IPS-NIHi11 (cell line): ENCODE results near the gene NPHP4.

Experiments used
- DNase-seq: peaks from one replicate; pipeline ENCODE4 v3.0.0; 2012; ENCODE audit warnings: mixed read lengths, low spot score

NPHP4 gene

DNA sequence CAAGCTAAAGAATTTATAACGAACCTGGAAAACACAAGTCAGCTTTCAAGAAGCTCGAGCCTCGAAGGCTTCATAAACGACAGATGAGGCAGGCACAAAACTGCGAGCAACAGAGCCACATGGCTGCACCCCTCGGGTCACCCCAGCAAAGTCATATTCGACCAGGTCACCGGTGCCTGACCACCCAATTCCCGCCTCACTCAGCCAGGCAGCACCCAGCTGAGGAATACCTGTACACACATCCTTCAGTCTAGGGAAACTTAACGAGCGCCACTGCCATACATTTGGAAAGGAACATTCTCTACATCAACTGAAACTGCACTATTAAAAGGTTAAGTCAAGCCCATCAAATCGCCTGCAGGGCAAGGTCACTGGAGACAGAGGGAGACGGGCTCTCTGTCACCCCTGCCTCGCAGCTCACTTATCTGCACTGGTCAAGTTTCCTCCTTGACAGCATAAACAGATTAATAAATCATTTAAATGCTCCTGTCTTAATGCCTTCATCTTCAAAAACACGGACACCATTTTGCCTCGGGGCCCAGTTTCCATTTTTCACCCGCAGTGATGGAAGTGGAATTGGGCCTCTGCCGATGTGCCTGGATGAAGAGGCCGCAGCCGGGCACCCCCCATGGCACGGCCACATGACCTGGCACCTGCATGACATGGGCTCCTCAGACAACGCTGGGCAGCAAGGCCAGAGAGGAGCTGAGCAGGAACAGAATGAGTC is 20.6 kb downstream of the NPHP4 start:
- no peak for DNase-seq

DNA sequence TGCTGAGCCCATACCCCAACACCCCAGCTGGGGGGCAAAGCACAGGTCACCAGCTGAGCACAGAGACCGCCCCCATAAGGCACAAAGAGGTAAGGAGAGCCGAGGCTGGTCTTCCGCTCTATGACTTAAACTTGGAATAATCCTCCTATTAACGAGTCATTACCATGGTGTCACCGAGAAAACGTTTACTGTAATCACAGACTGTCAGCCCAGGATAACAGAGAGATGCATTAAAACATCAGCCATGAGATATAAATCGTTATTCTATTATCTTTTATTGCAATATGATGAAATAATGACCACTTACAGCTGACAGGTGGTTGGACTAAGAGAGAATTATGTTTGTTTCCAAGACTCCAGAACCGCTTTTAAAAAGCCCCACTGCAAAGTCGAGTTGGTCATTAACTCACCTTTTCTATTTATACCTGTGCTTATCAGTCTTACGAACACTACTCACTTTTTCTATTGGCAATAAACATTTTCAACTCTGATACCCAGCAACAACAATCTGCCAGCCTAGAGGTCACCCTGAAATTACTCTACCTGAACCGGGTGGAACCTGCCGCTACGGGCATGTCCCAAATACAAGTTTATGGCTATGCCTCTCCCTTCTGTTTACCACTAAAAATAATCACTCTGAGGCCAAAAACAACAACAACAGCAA is 21.5 kb downstream of the NPHP4 start:
- DNase-seq, result no peak

DNA sequence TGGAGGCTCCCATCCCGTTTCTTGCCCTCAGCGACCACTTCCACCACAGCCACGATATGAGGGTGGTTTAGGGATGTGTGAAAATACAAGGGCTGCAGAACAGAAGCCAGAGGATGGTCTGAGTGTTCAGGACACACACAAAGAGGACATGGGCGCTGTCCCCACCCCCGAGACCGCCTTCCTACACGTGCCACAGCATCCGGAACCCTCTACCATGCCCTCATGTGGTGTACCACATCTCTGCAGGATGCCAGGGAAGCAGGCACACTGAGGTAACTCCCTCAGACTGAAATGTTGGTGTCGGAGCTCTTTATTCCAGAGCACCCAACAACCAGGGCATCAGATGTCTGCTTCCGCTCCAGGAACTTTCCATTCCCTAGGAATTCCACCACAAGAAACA is 23.1 kb downstream of the NPHP4 start:
- no peak for DNase-seq

DNA sequence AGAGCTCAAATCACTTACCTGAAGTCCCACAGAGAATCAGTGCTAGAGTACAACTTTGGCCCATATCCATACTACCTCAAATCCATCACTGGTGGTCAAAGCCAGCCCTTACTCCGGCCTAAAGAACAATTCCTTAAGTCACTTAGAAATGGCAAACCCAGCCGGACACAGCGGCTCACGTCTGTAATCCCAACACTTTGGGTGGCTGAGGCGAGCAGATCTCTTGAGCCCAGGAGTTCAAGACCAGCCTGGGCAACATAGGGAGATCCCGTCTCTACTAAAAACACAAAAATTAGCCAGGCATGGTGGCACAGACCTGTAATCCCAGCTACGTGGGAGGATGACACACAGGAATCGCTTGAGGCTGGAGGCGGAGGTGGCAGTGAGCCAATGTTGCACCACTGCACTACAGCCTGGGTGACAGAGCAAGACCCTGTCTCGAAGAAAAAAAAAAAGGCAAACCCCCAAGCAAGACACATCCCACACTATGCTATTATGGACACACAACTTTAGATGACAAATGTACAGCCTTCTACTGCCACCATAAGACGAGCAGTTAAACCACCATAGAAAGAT is 24.0 kb downstream of the NPHP4 start:
- no peak for DNase-seq

DNA sequence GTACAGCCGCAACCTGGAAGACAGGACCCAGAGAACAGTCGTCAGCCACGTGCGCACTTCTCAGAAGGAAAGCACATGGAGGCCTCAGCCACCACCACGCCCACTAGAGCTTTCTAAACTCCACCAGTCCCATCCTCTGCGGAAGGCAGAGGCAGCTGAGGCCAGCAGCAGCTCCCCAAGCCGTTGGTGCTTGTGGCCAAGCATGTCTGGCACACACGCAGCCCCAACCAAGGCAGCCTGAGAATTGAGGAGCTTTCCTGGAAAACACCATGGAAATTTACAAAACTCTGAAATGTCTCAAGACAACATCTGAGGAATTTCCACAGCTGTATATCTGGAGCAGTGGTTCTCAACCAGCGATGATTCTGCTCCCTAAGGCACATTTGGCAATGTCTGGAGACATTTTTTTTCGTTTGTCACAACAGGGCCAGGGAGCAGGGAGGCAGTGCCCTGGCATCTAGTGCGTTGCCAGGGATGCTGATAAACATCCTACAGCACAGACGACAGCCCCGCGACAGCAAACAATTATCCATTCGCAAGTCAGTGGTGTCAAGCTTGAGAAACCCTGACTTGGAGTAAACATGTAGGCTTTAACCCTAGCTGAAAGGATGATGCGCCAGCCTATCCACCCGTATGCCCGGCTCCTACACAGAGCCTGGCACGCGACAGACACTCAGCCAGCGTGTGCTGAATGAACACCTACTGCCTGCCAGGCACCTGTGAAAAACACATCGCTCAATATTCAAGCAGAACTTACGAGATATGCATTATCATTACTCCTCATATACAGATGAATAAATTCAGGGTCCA is 24.7 kb downstream of the NPHP4 start:
- DNase-seq, result no peak

DNA sequence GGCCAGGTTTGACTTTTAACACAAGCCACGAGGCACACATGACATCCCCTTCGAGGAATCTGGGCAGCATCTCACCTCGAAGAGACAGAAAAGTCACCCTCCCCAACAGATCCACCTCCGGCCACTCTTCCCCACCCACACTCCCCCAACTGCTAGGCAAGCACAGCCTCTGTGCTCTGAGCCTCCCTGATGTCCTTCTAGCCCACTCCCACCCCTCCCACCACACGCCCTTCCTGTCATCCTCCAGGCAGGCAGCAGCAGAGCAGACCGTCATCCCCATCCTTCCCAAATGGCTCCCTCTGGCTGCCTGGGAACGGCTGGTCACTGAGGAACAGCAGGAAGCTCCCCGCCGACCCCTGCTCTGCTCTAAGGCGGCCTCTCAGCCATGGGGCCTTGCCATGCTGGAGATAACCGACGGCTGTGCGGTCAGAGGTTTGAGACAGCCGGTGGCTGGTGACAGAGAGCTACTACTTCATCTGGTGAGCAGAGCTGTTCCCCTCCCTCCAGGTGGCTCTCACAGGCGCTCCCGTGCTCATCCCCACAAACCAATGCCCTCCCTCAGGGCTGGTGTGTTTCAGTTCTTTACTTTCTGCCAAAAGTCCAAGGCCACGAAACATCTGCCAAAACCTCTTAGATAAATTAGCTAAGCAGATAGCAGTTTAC is 25.6 kb downstream of the NPHP4 start:
- no peak for DNase-seq

DNA sequence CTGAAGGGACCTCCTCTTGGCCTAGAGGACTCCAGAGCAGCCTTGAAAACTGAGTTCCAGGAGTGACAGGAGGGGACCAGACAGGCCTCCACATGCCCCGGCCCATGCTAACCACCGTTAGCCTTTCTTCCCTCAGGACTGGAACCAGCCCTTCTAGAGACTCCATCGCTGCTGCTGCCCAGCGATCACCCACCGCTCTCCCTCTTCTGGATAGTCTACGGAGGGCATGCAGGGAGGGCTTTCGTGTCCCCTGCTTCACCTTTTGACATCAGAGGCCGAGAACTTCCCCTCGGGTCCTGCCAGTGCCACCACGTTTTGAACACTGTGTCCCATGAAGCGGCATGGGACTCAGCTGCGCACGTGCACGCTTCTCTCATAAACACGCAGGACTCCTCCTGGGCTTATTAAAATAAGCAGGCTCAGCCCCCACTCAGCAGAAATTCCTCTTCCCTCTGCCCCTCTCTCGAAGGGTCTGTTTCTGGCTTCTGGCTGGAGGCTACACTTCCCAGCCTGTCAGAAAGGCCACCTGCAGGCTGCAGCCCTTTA is 26.6 kb downstream of the NPHP4 start:
- no peak for DNase-seq

DNA sequence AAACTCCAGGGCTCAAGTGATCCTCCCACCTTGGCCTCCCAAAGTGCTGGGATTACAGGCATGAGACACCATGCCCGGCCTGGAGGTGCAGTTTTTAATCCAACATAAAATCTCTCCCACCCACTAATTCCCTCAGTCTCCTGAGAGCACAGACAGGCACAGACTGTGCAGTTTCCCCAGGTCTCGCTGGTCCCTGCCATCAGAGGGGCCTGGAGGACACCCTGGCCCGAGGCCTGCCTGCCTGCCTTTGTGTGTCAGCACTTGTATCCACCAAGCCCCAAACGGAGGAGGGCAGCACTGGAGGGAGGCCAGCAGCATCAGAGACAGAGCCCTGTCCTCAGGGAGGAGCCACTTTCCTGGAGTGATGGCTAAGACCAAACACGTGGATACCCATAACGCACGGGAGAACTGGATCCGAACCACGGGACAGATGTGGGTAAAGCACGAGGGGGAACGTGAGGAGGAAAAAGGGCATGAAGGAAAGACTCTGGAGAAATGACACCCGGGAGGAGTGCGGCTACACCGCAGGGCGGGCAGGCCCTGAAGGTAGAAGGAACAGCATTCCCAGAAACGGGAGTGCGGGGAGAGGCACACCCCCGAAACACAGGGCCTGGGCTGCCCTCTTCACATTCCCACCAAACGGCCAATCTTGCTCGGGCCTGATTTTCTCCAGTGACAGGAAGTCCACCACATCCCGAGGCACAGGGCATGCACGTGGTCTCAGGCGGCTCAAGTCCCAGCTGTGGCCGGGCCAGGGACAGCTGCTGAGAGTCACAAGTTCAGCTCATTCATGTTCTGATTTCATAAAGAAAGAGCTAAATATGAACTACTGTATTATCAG is 29.7 kb downstream of the NPHP4 start:
- DNase-seq, result no peak

DNA sequence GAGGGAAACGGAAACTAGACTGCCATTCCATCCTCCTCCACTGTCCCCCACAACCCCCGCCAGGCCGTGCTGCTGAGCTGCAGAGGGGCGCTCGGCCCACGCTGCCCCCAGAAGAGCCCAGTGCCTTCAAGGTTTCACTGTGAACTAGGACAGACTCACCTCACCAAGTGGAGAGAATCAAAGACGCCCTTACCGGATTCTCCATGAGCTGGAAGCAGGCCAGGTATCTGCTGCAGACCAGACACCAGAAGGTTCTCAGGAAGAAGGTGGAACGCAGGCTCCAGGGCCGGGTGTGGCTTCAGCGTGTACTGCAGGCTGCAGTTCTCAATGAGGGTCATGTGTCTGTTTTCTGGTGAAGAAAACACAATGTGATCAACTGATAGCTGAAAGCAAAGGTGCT is 30.6 kb downstream of the NPHP4 start:
- DNase-seq, result no peak

DNA sequence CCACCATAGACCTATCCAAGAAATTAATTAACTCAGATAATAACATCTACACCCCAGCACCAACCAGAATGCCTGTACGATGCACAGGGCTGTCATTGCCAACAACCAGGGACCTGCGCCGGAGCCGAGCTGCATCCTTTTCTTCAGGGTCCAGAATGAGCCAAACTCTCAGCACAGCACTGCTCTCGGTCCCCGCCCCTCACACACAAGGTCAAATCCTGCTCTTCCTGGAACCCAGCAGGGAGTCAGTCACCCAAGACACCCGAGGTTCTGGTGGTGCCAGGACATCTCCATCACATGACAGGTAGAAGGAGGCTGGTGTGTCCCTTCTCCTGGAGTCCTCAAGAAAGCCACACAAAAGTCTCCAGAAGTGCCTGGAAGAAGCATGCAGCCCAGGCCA is 31.9 kb downstream of the NPHP4 start:
- DNase-seq, result no peak

DNA sequence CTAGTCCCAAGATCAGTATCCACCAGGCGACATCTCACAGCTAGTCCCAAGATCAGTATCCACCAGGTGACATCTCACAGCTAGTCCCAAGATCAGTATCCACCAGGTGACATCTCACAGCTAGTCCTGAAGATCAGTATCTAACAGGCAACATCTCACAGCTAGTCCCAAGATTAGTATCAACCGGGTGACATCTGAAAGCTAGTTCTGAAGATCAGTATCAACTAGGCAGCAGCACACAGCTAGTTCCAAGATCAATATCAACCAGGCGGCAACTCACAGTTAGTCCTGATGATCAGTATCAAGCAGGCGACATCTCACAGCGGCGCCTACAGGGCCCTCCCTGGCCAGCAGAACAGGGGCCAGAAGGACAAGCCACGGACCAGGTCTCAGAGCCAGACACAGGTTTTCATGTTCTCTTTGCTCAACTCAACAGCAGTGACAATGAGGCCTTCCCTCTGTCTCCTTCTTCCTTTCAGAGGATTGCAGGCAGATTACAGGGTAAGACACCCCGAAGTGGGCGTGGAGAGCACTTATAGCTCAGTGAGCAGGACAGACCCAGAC is 32.5 kb downstream of the NPHP4 start:
- no peak for DNase-seq

DNA sequence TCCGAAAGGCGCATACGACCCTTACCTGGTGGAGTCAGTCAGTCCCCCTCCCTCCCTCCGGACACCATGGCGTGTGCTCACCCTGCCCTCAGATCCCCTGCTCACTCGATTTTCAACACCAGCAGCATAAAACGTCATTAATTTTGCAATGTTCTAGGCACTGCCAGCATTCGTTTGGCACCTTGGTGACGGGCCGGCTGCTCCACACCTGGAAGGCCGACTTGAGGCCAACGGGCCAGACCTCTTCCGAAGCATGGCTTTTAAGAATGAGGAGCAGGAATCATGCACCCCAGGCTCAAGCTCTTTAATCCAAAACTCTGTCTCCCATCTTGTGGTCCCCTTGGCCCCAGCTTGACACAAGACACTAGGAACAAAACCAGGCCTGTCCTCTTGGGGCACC is 33.1 kb downstream of the NPHP4 start:
- no peak for DNase-seq

DNA sequence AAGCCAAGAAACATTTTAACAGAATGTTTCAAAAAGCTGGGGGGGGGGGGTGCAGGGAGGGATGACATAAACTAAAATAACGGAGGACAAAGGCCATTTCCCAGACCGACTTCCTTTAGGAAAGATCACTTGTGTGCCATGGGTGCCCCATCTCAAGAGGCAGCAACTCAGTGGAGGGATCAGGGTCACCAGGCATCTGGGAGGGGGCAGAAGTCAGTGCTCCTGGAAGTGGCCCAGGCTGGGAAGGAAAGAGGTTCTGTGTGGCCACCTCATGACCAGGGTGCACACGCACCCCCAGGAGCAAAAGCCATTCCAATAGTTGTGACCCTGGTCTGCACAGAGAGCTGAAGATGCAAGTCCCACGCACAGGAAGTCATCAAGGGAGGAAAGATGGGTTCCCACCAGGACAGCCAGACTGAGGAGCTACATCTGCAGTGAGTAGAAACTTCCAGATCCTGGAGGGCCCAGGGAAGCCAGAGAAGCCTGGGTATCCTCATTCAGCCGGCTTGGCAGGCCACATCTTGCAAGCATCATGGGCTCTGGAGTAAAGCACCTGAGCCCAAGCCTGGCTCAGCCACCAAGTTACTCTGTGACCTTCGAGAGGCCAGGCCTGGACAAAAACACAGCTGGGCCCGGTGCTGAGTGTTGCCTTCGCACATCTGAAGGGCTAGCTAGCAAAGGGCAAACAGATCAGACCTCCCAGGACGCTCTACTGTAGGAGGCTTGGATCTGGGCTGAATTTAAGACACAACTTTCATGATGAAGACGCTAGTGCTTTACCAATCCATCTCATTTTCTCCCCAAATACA is 36.0 kb downstream of the NPHP4 start:
- DNase-seq, result no peak

DNA sequence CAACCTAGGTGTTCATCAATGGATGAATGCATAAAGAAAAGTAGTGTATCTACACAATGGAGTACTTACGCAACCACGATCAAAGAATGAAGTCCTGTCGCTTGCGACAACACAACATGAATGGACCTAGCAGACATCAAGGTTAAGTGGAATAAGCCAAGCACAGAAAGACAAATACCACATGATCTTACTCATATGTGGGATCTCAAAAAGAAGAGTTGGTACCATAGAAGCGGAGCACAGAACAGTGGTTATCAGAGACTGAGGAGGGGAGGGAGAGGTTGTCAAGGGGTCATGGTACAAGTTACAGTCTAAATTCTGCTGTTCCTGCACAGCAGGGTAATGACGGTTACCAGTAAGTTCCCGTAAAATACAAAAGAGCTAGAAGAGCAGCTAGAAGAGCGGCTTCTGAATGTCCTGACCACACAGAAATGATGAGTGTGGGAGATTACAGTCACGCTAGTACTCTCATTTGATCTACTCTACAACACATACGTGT is 36.7 kb downstream of the NPHP4 start:
- DNase-seq, result no peak

DNA sequence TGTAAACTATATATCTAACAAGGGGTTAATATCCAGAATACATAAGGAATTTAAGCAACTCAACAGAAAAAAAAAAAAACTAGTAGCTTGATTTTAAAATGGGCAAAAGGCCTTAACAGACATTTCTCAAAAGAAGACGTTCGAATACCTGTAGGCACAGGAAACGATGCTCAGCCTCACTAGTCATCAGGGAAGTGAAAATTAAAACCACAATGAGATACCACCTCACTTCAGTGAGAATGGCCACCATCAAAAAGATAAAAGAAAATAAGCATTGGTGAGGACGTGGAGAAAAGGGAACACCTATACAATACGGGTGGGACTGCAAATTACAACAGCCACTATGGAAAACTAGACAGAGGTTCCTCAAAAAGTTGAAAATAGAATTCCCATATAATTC is 37.3 kb downstream of the NPHP4 start:
- DNase-seq, result no peak

DNA sequence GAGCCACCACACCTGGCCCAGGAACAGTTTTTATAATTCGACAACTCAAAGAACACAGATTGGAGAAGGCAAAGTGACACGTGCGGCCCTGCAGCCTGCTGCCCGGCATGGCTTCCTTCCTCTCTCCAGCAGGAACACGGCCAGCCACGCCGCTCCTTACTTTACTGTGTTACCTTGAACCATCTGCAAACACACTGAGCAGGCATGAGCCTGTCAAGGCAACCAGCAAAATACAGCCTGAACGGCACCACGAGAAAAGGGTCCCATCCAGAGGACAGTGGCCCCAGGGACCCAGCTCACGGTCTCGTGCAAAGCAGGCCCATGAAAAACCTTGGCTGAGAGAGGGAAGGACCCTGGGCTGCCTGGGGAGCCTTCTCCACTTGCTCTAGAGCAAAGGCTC is 38.8 kb downstream of the NPHP4 start:
- DNase-seq, result no peak

DNA sequence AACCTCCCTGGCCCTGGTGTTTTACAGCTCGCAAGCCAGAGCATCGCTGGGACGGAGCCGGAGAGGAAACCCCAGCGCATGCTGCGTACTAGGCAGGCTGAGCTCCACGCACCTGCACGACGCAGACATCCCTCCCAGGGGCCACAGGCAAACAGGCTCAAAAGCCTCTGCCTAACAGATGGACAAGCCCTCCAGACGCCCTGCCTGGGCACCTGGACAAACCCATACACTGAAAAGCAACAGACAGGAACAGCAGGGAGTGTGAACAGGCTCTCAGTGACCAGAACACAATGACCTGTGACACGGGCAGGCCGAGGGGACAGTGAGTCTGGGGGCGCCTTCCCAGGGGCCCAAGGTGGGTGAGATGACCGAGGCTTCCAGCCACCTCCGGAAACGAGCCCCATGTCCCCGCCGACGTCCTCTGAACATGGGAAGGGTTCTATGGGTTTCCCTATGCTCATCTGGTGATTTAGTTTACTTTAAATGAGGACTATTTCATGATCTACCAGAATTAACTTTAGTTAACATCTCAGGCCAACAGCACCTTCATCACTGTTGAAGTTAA is 40.3 kb downstream of the NPHP4 start:
- DNase-seq, result no peak

DNA sequence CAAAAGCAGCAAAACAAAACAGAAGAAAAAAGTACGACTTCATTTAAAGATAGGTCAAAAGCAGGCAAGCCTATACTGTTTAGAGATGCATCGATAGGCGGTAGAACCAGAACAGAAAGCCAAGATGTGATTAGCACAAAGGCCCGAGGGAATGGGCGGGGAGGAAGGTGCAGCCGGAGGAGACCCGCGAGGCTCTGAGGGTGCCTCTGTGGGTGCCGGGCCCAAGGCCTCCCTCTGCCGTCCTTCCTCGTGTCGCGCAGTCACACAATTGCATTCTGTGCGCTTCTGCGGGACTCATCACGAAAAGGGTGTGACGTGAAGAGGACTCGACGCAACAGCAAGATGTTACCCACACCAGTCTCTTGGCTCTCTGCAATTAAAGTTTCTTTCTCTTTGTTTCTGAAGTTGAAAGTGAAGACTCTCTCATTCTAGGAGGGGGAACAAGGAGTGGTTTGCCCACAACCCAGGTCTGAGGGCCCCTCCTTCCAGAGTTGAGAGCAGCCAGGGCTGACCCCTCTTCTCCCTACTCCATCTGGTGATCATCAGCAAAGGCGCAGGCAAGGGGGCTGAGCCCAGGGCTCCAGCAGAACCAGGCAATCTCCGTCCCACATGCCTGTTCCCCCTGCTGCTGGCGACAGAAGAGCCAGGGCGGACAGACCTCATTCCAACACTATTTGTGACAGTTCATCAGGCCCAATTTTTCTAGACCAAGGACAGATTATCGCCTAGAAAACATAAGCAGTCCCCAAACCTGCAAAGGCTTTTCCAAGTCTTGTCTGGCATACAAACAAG is 41.0 kb downstream of the NPHP4 start:
- DNase-seq, result no peak
